GM10266 (cell line): ENCODE results near the gene NELFA.

ENCODE experiments used
- DNase-seq: peaks from one replicate; pipeline ENCODE4 v3.0.0; 2012; ENCODE audit errors: extremely low spot score
- CTCF ChIP-seq: IDR thresholded peaks from 2 replicates; pipeline ENCODE4 v1.5.1; 2012; ENCODE audit warnings: mild to moderate bottlenecking, low read depth; ENCODE audit not compliant: control insufficient read depth, insufficient read depth; ENCODE audit errors: missing control alignments

The NELFA gene

GRCh38 chr4:1970926-1971325 is 37.8 kb downstream of the NELFA start:
- TF ChIP-seq CTCF, result no peak
- DNase-seq, result no peak

- no peak for TF ChIP-seq CTCF
- no peak for DNase-seq
These were observed 38.6 kb downstream of the NELFA start for GRCh38 chr4:1969928-1970723.

GRCh38 chr4:1968686-1969295 is 40.0 kb downstream of the NELFA start:
- DNase-seq, result no peak

GRCh38 chr4:1967512-1968149 is 41.1 kb downstream of the NELFA start:
- no peak for TF ChIP-seq CTCF
- no peak for DNase-seq

More at GRCh38 chr4:1968686-1969295, 40.0 kb downstream of the NELFA start:
- TF ChIP-seq CTCF, result no peak

GRCh38 chr4:1964971-1965370 is 43.8 kb downstream of the NELFA start:
- no peak for TF ChIP-seq CTCF
- DNase-seq, result no peak

- no peak for TF ChIP-seq CTCF
- no peak for DNase-seq
These were observed 44.3 kb downstream of the NELFA start for GRCh38 chr4:1964443-1964842.

- no peak for DNase-seq
- TF ChIP-seq CTCF, result no peak
These were observed 45.8 kb downstream of the NELFA start for GRCh38 chr4:1962980-1963379.
